Fibroblast of lung (primary cell): Measurements from ENCODE around the gene SLC35F4.

ENCODE experiments used
- CTCF ChIP-seq, 2 donors: IDR thresholded peaks in 1 of 2; conservative IDR thresholded peaks in 1 of 2; 1 replicate in 1 of 2; 2 replicates in 1 of 2; pipeline ENCODE4 v1.5.1; 2011 to 2012; ENCODE audit warnings: low read length in 2 of 2, control low read depth in 1 of 2, inconsistent platforms in 1 of 2, low read depth in 1 of 2, mild to moderate bottlenecking in 1 of 2
- EZH2 ChIP-seq: IDR thresholded peaks from 2 replicates; pipeline ENCODE4 v1.5.1; 2012; ENCODE audit warnings: low read length, control low read depth, mild to moderate bottlenecking; ENCODE audit errors: missing control alignments

- TF ChIP-seq CTCF (conservative IDR thresholded peaks at IDR 0.05 in 1 of 2, IDR thresholded peaks at IDR 0.05 in 1 of 2; ENCODE audit: low read depth in 1 of 2, low read length in 2 of 2) (no peak), EZH2 (no peak)
Observed at GRCh38 chr14:57837267-57837666, 28.6 kb downstream of the SLC35F4 start.
